GM21717 (cell line): ENCODE results near the gene SHPK.
A peak's percentile ranks its signal among the peaks of the same experiment; 100 is the strongest.

Source experiments
- ATAC-seq: cut with Tn5 transposase; IDR thresholded peaks from one replicate; pipeline ENCODE4 v1.9.1; 2021; ENCODE audit warnings: mild to moderate bottlenecking, moderate library complexity; ENCODE audit not compliant: unreplicated experiment

The SHPK gene

DNA sequence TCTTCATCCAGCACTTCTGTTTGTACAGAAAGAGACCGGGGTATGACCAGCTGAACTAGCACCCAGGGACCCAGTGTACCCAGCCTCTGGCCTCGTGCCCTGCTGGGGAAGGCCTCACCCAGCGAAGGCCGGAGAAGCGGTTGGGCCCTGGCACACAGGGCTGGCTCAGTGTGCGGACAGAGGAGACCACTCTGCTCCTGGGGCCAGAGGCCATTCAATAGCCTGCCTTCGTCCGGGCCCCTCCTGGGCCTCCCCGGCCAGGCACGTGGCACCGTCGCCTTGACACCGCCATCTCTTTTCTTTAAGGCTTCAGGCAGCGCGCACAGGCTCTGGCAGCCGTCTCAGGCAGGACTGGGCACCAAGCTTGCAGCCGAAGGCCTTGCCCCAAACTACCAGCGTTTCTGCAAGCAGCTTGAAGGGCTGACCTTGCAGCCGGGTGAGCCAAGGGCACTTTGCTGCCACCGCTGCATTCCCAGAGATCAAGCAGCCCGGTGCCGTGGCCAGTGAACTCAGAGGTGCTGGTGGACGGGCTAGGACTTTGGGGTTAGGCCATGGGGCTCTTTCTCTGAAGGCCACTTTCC is 24.4 kb upstream of the SHPK start:
- no peak for ATAC-seq

DNA sequence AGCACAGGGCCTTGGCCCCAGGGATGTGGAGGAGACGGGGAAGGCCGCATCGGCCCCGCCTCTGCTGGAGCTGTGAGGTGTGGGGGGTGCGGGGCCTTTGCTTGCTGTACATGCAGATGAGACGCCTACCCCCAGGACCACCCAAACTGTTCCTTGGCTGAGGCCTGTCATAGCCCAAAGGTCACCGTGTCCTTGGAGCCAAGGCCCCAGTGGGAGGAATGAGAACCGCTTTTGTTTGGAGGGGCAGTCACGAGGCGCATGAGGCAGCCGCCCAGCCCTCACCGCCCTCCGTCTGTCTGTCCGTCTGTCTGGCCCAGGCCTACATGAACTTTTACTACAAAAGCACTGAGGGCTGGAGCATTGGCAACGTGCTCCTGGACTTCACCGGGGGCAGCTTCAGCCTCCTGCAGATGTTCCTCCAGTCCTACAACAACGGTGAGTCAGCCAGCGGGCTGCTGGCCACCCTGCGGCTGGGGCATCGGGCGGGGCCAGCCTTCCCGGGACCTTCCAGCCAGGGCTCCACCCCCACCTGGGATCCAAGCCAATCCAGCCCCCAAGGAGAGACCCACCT is 23.6 kb upstream of the SHPK start:
- ATAC-seq, result no peak

DNA sequence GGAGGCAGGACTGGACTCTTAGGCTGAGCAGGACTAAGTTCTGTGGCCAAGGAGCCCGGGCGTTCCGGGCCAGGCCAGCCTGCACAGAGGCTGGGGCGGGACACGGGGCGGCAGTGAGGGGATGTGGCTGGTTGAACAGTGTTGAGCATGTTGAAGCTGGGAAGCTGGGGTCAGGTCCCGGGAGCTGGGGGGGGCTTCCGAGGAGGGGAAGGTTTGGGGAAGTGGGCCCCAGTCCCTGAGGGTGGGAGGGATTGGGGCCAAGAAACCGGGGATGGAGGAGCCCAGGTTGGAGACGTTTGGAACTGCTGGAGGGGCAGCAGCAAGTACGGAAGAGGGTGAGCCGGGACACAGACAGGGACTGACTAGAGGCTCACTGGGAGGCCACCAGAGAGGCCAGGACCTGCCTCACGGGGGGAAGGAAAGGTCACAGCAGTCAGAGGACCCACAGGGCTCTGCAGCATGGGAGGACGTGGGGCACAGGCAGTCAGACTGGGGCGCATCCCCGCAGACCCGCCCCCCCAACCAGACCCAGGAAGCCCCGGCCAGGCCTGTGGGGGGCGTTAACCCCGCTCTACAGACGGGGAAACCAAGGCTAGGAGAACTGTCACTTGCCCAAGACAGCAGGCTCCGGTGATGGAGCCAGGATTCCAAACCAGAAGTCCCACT is 22.9 kb upstream of the SHPK start:
- no peak for ATAC-seq

GRCh38 chr17:3657874-3658783 is 22.1 kb upstream of the SHPK start:
- no peak for ATAC-seq

DNA sequence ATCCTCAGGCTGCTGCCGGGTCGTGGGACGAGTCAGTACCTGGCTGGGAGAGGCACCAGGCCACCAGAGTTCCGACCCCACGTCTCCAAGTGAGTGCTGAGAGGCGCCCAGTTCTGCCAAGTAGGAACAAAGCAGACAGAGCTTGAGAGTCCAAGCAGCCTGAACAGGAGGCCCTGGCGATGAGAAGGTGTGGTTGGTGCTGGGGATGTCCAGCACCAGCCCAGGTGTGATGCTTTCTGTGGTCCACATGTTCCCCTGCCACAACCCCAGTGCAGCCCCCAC is 21.5 kb upstream of the SHPK start:
- ATAC-seq, result no peak

DNA sequence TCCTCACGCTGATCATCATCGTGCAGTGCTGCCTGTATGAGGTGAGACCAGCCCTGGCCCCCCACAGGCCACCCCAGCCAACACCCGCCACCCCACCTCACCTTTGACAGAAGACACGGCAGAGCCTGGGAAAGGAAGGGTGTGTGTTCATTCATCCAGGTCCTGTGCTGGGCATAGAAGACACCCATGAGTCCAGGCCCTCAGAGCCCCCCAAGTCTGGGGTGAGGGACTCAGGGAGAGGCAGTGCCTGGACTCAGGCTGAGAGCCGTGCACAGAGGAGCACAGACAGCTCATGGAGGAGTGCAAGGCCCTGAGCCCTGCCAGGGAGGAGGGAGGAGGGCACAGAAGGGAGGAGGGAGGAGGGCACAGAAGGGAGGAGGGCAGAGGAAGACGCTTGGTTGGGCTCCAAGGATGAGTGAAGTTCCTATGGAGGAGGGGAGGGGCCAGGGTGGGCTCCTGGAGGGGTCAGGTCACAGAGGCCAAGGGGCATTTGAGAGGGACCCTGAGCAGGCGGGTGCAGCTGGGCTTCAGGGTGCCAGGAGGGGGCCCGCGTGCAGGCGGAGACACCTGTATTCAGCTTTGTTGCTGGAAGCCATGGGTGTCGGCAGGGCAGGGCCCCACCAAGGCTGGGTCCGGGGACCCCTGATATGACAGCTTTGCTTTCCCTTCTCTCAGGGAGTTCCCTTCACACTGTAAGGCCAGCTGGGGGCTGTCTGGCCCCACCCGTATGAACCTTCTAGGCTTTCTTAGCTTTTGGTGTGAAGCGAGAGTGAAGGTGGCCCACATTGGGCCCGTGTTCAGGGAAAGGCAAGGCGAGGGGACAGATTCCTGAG is 20.9 kb upstream of the SHPK start:
- ATAC-seq, result no peak

DNA sequence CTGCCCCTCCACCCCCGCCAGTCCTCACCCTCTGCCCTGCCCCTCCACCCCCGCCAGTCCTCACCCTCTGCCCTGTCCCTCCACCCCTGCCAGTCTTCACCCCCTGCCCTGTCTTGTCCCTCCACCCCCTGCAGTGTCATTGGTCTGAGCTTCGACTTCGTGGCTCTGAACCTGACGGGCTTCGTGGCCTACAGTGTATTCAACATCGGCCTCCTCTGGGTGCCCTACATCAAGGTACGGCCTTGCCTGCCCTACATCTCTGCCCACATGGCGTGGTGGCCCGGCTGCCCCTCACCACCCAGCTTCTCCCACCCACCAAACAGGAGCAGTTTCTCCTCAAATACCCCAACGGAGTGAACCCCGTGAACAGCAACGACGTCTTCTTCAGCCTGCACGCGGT is 20.3 kb upstream of the SHPK start:
- ATAC-seq, result no peak

DNA sequence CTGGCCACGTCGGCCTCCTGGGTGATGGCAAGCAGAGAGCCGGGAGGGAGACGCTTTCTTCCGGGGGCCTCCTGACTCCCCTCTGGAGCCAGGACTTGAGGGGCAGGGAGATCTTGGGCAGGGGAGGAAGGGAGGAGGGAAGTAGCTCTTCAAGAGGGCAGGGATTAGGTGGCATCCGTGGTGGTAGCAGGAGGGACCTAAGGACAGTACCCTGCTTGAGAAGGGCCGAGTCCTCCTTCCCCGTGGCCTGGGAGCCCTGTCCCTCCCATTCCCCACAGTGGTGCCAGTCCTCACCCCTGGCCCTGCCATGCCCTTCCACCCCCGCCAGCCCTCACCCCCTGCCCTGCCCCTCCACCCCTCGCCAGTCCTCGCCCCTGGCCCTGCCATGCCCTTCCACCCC is 19.7 kb upstream of the SHPK start:
- ATAC-seq, result no peak

DNA sequence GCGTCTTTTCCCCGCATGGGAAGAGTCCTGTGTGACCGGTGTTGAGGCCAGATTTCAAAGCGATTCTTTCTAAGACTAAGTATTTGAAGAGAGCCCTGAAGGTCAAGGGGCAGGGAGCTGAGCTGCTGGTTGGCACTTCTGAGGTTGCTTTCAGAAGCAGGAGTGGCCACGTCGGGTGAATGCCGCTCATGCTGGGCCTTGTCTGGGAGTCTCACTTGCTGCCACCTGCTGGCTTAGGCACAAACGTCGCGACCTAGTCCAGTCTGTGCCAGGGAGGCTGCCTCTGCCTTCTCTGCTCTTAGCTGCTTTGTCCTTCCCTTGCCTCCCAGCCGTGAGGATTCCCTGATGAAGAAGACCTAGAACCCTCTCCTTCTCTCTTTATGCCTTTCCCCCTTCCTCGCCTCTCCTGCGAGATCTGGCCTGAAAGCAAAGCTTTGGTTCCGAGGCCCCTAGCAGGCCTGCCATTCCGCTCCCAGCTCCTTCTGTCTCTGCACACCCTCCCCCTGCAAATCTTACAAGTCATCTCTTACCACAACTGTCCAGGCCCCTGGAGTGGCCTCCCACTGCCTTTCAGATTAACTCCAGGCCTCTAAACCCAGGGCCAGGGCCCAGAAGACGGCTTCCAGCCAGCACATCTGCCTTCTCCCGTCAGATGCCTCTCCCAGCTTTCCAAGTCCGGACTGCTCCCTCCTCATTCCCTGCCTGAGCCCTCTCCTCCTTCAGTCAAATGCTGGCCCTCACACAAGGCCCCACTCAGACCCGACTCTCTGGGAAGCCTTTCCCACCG is 11.9 kb upstream of the SHPK start:
- no peak for ATAC-seq

- ATAC-seq, result no peak
These were observed 11.2 kb upstream of the SHPK start for GRCh38 chr17:3647251-3647650.

DNA sequence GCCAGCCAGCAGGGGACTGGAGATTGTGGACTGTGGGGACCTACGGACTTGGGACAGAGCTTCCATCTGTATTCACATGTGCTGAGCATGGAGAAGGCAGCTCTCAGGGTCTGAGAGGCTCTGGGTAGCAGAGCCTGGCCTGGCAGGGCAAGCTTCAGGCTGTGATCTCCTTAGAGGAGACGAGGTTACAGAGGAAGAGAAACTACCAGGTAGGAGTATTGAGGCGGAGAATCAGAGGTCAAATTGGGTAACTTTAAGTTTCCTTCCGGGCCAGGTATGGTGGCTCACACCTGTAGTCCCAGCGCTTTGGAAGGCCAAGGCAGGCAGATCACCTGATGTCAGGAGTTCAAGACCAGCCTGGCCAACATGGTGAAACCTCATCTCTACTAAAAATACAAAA is 9.3 kb upstream of the SHPK start:
- no peak for ATAC-seq

GRCh38 chr17:3643889-3644349 is 7.9 kb upstream of the SHPK start:
- no peak for ATAC-seq

DNA sequence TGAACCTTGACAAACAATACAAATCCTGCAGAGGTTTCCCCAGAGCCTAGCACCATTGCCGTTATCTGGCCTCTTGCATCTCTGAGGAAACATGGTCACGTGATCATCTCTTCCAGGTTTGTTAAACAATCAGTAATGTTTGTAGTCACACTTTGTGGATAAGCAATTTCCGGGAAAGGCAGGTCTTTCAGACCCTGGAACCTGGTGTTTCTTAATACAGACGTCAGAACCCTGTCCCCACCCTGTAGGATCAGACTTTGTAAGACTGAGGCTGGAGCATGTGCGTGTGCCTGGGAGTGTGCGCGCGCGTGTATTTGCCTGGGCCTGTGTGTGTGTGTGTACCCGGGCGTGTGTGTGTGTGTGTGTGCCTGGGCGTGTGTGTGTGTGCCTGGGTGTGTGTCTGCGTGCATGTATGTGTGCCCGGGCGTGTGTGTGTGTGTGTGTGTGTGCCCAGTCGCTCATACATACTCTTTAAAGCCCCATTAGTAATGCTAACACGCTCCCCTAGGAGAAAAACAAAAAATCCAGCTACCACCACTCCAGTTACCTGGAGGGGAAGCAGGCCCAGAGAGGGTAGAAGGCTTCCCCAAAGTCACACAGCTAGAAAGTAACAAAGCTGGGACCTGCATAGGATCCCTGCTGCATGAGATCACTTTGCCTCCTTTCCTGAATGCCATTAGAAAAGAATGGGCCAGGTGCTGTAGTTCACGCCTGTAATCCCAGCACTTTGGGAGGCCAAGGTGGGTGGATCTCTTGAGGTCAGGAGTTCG is 5.9 kb upstream of the SHPK start:
- no peak for ATAC-seq

DNA sequence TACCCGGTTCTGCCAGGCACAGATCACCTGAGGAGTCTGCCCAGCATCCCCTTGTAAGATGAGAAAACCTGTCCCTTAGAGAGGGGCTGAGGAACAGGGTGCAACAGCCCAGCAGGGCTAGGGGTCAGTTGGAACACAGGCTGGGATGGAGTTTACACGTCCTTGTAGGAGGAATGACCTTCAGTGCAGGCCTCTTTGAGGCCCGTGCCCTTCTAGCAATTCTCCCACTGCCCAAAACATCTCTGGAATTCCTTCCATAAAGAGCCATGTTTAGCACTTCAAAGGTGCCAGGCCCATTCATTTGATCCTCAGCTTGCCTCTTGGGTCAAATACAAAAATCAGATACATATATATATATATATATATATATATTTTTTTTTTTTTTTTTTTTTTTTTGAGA is 5.0 kb upstream of the SHPK start:
- ATAC-seq, result no peak

- no peak for ATAC-seq
These were observed 4.0 kb upstream of the SHPK start for GRCh38 chr17:3639981-3640596.

GRCh38 chr17:3636908-3637373 is 891 bp upstream of the SHPK start:
- ATAC-seq, result peak; percentile 11

DNA sequence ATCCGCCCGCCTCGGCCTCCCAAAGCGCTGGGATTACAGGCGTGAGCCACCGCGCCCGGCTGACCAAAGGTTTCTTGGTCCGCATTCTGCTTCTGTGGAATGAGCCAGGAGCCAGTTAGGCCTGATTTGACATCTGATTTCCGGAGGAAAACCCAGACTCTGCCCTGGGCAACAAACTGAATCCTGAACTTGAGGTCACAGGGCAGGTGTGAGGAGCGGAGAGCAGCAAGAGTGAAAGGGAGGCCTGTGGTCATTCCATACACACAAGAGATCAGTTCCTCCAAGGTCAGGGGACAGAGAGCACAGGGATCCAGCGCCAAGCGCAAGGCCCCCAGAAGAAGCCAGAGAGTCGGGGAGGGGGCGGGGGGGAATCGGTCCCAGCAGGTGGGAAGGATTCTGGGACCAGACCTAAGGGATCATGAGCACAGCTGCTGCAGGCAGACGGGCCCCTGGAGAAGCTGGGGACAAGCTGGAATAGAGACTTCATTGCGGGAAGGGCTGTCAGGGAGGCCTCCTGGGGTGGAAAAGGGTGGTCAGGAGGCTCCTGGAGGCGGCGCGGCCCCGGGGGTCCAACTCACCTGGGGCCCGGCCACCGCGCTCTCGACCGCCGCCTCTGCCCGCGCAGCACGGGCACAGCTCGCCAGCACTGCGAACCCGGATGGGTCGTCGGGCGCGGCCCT is 436 bp downstream of the SHPK start:
- peak; percentile 1 for ATAC-seq

- ATAC-seq, result no peak
These were observed 3.8 kb downstream of the SHPK start for GRCh38 chr17:3632287-3632686.
